ENCODE measurements around the gene USHBP1. TPM values are rescaled to one million over a fixed set of nuclear protein-coding genes. Genes with fewer than 3 reads are reported as not detected.
A peak's percentile ranks its signal among the peaks of the same experiment; 100 is the strongest.

USHBP1 gene
- total and polyA plus RNA-seq, 2 of the 13 experiments (the other 11 are each of a cell fraction or from before 2014, with no cell fraction given), result 0.15 to 1.5 TPM

DNA sequence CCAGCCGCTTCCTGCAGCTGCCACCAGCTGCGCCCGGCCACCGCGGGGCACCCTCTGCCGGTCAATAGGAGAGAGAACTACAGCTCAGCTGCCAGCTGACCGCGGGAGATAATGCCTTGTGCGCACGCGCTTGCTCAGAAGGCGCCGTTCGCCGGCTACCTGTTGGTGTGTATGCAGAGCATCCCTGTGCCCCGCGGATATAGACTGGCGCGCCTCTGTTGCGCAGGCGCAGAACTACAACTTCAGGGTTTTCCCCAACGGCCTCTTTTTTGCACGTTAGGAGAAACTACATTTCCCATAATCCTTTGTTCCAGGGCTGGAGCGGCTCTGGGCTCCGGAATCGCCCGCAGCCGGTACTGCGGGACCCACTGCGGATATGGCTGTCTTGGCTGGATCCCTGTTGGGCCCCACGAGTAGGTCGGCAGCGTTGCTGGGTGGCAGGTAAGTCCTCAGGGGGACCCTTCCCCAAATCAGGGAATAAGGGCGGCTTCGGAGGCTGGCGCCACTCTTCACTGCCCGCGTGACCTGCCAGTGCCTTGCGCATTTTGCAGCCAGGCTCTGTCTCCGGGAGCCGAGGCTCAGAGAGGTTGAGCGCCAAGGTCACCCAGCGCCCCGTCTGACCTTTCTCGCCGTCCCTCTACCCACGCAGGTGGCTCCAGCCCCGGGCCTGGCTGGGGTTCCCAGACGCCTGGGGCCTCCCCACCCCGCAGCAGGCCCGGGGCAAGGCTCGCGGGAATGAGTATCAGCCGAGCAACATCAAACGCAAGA is 41.2 kb upstream of the USHBP1 start, which contains the start of gene MRPL34 (continued):
- TF ChIP-seq, protein P1, sequence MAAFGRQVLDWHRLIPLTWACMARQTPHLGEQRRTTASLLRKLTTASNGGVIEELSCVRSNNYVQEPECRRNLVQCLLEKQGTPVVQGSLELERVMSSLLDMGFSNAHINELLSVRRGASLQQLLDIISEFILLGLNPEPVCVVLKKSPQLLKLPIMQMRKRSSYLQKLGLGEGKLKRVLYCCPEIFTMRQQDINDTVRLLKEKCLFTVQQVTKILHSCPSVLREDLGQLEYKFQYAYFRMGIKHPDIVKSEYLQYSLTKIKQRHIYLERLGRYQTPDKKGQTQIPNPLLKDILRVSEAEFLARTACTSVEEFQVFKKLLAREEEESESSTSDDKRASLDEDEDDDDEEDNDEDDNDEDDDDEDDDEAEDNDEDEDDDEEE (CRISPR knock-in tag; IDR thresholded peaks at IDR 0.05), result no peak
- TF ChIP-seq PITX1 (CRISPR knock-in tag; IDR thresholded peaks at IDR 0.05), result 0 out of 2 replicates have a peak, but pooled peaks have one; percentile 12
- no peak for TF ChIP-seq MAFK (conservative IDR thresholded peaks at IDR 0.05 in 1 of 2, IDR thresholded peaks at IDR 0.05 in 1 of 2; ENCODE audit: low read length in 2 of 2)
- TF ChIP-seq, protein P2, sequence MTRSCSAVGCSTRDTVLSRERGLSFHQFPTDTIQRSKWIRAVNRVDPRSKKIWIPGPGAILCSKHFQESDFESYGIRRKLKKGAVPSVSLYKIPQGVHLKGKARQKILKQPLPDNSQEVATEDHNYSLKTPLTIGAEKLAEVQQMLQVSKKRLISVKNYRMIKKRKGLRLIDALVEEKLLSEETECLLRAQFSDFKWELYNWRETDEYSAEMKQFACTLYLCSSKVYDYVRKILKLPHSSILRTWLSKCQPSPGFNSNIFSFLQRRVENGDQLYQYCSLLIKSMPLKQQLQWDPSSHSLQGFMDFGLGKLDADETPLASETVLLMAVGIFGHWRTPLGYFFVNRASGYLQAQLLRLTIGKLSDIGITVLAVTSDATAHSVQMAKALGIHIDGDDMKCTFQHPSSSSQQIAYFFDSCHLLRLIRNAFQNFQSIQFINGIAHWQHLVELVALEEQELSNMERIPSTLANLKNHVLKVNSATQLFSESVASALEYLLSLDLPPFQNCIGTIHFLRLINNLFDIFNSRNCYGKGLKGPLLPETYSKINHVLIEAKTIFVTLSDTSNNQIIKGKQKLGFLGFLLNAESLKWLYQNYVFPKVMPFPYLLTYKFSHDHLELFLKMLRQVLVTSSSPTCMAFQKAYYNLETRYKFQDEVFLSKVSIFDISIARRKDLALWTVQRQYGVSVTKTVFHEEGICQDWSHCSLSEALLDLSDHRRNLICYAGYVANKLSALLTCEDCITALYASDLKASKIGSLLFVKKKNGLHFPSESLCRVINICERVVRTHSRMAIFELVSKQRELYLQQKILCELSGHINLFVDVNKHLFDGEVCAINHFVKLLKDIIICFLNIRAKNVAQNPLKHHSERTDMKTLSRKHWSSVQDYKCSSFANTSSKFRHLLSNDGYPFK (CRISPR knock-in tag; IDR thresholded peaks at IDR 0.05; ENCODE audit: borderline replicate concordance), result peak; percentile 51; the same call in 1 of the 2 replicates
- peak; percentile 88; the same call in 1 of the 2 replicates for TF ChIP-seq KDM5A (IDR thresholded peaks at IDR 0.05; ENCODE audit: borderline replicate concordance, low read length)
- TF ChIP-seq CHD2 (IDR thresholded peaks at IDR 0.05; ENCODE audit: low read depth, low read length), result peak; percentile 64
- TF ChIP-seq ZSCAN29 (CRISPR knock-in tag; conservative IDR thresholded peaks at IDR 0.05), result no peak
- no peak for TF ChIP-seq ZNF3 (CRISPR knock-in tag; IDR thresholded peaks at IDR 0.05)
- no peak for TF ChIP-seq PPARG (CRISPR knock-in tag; conservative IDR thresholded peaks at IDR 0.05)
- TF ChIP-seq FOXA1 (IDR thresholded peaks at IDR 0.05), result no peak
- peak; percentile 53 for TF ChIP-seq FOXA1 (CRISPR knock-in tag; IDR thresholded peaks at IDR 0.05)
- no peak for TF ChIP-seq ARID2 (CRISPR knock-in tag; IDR thresholded peaks at IDR 0.05; ENCODE audit: borderline replicate concordance)
- TF ChIP-seq KDM3A (CRISPR knock-in tag; IDR thresholded peaks at IDR 0.05; ENCODE audit: low read depth), result peak; percentile 87; the same call in 1 of the 2 replicates
- TF ChIP-seq, protein P3, sequence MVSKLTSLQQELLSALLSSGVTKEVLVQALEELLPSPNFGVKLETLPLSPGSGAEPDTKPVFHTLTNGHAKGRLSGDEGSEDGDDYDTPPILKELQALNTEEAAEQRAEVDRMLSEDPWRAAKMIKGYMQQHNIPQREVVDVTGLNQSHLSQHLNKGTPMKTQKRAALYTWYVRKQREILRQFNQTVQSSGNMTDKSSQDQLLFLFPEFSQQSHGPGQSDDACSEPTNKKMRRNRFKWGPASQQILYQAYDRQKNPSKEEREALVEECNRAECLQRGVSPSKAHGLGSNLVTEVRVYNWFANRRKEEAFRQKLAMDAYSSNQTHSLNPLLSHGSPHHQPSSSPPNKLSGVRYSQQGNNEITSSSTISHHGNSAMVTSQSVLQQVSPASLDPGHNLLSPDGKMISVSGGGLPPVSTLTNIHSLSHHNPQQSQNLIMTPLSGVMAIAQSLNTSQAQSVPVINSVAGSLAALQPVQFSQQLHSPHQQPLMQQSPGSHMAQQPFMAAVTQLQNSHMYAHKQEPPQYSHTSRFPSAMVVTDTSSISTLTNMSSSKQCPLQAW (CRISPR knock-in tag; IDR thresholded peaks at IDR 0.05), result 0 out of 2 replicates have a peak, but pooled peaks have one; percentile 13
- peak; percentile 25; the same call in 1 of the 2 replicates for TF ChIP-seq ZSCAN31 (CRISPR knock-in tag; IDR thresholded peaks at IDR 0.05; ENCODE audit: low read depth)
- no peak for TF ChIP-seq NFIB (CRISPR knock-in tag; IDR thresholded peaks at IDR 0.05; ENCODE audit: borderline replicate concordance)
- TF ChIP-seq ZNF713 (CRISPR knock-in tag; IDR thresholded peaks at IDR 0.05), result no peak
- TF ChIP-seq, protein P4, sequence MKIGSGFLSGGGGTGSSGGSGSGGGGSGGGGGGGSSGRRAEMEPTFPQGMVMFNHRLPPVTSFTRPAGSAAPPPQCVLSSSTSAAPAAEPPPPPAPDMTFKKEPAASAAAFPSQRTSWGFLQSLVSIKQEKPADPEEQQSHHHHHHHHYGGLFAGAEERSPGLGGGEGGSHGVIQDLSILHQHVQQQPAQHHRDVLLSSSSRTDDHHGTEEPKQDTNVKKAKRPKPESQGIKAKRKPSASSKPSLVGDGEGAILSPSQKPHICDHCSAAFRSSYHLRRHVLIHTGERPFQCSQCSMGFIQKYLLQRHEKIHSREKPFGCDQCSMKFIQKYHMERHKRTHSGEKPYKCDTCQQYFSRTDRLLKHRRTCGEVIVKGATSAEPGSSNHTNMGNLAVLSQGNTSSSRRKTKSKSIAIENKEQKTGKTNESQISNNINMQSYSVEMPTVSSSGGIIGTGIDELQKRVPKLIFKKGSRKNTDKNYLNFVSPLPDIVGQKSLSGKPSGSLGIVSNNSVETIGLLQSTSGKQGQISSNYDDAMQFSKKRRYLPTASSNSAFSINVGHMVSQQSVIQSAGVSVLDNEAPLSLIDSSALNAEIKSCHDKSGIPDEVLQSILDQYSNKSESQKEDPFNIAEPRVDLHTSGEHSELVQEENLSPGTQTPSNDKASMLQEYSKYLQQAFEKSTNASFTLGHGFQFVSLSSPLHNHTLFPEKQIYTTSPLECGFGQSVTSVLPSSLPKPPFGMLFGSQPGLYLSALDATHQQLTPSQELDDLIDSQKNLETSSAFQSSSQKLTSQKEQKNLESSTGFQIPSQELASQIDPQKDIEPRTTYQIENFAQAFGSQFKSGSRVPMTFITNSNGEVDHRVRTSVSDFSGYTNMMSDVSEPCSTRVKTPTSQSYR (CRISPR knock-in tag; IDR thresholded peaks at IDR 0.05; ENCODE audit: borderline replicate concordance), result no peak
- TF ChIP-seq ZNF607 (CRISPR knock-in tag; IDR thresholded peaks at IDR 0.05; ENCODE audit: borderline replicate concordance), result 0 out of 2 replicates have a peak, but pooled peaks have one; percentile 9
- TF ChIP-seq ZNF652 (CRISPR knock-in tag; IDR thresholded peaks at IDR 0.05; ENCODE audit: borderline replicate concordance, low read depth), result 0 out of 2 replicates have a peak, but pooled peaks have one; percentile 18

Measured in HepG2 (cell line).